M059J (cell line): ENCODE results near the gene KIRREL3. TPM values are rescaled to one million over a fixed set of nuclear protein-coding genes. Genes with fewer than 3 reads are reported as not detected.

Experiments
- DNase-seq: peaks from one replicate; pipeline ENCODE4 v3.0.0-alpha.2; 2012; ENCODE audit warnings: low read depth
- total RNA-seq: library from RNA; depleted of rRNA; stranded (reverse); fragments of >200 nt; shearing (Covaris generic); gene quantifications from 2 replicates; pipeline ENCODE4 v1.2.3, GENCODE V29; 2014

The KIRREL3 gene
- total RNA-seq, 1 experiment from 2014 or later, result 9.8 TPM

DNA sequence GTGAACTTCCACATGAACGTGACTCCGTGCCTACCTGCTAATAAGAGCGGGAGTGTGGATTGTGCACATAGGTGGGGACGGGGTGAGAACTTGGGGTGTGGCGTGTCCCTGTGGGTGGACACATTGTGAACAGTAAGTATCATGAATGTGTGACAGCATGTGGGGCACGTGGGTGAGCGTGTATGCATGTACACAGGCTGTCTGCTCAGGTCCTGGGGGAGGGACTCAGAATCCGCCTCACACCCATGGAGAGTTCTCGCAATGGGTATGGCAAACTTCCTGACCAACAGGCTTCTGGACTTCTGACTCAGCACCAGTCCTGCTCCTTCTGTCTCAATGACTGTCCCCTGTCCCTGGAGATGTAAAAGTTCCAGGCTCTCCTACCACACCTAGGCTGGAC is 422.1 kb downstream of the KIRREL3 start:
- DNase-seq, result no peak

DNA sequence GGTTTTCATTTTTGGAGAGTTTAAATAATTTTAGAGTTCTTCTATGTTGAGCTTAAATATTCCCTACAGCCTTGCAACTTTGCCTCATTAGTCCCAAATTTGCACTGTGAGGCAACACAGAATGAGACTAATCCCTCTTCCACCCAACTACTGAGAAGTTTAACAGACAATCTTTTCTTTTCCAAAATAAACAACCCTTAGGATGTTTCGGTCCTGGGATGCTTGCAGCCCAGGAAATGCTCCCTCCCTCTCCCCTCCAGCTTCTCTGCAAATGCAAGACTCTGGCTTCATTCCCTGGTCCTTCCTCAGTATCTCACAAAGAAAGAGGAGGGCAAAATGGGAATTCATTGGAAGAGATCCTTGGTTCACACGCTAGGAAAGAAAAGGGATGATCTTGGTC is 422.5 kb downstream of the KIRREL3 start:
- no peak for DNase-seq

DNA sequence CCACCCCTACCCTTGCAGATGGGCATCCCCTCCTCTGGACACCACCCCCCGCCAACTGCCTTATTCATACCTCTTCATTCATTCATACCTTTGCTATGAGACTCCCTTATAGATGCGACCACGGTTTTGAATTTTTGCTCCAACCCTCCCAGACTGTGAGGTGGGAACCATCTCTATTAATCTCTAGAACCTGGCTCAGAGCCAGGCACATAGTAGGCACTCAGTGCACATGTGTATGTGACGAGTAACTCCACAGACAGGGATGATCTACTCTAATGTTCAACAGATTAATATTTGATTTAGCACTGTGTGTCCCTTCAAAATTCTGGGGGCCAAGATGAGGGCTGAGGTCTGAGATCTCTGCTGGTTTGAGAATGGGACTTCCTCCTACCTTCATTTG is 424.7 kb downstream of the KIRREL3 start:
- DNase-seq, result no peak

DNA sequence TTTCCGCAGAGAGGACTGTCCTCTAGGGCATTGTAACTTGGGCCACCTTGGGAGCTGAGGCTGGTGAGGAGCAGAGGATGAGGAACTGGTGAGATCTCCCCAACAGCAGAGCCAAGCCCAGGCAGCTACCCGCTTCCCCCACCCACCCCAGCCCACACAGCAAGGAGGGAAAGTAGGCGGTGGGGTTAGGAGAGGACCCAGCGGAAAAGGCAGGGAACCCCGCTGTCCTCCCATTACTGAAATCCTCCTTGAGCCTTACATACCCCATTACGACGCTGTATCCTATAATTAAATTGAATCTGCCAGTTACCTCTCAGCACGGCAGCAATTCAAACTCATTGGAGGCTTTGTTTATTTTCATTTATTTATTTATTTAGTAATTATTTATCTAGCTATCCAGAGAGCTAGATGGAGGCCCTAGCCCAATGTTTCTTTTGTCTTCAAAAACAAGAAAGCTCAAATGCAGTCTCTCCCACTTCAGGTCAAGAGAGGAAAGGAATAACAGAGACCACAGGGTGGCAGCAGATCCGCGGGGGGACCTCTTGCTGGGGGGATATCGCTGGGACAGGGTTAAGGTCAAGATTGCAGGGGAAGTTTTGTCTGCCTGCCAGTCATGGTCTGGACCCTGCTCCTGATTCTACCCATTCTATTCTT is 427.1 kb downstream of the KIRREL3 start:
- DNase-seq, result no peak

DNA sequence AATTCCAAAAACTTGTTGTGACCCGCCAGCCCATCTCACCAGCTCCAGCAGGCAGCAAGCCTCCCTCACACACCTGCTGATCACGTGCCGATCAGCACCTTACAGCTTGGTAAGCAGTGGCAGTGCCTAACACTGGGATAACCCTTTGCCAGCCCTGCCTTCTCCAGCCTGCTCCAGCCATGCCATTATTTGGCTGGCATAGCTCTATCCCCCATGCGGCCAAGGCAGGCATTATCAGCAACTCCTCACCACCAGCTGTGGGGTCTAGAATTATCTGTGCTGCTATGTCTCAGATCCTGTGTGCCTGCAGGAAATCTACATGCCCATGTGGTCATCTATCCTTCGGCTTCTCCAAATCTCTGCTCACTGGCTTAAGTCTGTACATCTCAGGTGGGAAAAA is 430.1 kb downstream of the KIRREL3 start:
- no peak for DNase-seq

DNA sequence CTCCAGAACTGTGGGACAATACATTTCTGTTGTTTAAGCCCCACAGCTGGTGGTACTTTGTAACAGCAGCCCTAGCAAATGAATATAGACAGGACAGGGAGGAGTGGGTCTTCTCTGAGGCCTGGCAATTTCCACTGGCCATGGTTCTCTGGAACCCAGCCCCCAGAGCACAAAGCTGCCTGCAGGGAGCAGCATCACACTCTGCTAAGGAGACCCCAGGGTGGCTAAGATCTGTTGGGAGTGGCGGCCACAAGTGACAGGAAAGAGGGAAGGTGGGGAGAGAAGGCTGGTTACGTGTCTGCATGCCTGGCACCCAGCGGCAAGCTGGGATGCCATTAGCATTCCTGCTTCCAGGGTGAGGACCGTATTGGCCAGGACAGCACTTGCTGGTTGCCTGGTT is 433.2 kb downstream of the KIRREL3 start:
- DNase-seq, result no peak

DNA sequence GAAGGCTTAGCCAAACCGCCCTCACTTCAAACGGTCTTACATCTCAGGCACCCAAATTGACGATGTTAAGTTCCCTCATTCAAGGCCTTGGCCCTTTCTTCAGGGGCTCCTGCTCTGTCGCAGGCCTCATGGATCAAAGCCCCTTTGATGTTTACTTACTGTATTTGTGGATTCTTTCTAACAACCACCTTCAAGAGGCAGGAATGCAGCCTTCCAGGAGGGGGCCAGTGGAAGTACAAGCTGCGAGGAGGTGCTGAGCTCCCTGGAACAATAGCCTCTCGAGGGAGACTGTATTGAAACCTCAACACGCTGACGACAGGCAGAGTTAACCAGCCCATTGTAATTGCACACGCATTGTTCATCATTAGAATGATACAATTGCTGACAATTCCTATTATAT is 436.0 kb downstream of the KIRREL3 start:
- DNase-seq, result no peak

DNA sequence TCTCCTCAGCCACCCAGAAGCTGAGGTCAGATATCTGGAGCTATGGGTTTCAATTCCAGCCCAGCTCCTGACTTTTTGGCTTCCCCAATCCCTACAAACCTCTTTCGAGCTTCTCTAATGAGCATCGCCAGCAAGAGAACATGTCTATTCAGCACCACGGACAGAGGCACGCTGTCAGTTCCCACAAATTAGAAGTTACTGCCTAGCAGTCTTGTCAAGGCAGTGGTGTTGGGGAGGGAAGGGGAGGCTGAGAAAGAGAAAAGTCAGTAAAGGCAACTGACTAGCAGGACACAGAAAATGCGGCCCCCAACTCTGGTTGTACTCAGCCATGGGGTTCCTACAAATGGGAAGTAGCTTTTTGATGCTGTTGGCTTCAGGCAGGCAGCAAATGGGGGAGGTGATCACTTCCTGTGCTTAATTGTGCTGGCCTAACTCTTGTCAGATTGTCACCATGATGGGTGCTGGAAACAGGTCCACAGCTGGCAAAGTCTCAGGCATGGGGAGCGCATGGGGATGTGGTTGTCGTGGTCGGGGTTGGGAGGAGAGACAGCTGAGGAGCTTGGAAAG is 439.2 kb downstream of the KIRREL3 start:
- DNase-seq, result peak; percentile 52

DNA sequence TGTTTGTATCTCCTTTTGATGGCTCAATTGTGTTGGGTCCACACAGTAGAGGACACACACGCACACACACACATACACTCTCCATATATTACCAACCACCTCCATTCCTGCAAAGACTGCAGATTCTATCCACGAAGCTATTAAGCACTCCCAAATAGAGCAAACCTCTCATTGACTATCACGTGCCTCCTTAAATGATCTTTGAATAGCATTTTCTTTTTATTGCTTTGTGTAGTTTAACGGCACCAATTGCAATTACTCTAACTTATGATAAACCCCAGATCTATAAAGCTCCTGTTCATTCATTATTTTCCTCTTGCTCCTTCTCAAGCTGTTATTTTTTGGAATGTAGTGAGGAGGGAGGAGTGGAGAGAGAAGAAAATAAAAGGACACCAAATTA is 440.3 kb downstream of the KIRREL3 start:
- DNase-seq, result no peak

DNA sequence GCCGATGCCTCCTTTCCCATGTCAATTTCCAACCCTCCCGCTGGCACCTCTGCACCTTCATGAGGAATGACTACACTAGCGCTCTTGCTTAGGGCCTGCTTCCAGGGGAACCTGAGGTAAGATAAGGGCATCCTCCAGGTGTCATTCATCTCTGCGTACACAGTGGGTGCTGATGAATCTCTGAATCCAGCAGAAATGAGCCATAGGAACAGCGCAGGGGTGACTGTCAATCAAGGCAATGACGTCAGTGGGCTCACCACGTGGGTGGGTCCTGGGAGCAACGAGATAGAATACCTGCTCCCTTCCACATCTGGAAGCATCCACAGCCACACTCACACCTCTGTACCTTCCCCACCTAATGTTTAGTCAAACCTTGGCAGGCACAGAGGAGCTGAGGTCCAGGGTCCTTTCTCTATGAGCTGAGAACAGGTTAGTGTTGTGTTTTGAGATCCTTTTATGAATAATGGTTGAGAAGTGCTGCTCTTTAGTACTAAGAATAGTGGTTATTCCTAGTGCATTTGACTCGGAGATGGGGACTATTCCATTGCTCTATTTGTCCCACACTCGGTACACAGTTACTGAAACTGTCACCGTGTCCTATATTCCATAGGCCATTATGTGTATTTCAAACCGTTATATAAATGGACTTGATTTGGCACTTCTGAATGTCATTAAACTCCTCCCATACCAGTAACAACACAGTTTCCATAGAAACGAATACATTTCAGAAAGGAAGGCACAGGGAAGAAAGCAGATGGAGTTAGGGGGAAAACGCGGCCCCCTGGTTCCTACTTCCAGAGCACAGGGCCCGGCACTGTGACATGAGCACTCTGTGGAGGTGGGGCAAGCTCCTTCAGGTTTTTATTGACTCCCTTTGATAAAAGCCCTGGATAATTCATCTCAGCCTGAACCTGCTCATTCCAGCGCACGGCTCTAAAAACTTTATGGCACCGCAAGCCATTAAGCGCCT is 451.7 kb downstream of the KIRREL3 start:
- DNase-seq, result no peak

DNA sequence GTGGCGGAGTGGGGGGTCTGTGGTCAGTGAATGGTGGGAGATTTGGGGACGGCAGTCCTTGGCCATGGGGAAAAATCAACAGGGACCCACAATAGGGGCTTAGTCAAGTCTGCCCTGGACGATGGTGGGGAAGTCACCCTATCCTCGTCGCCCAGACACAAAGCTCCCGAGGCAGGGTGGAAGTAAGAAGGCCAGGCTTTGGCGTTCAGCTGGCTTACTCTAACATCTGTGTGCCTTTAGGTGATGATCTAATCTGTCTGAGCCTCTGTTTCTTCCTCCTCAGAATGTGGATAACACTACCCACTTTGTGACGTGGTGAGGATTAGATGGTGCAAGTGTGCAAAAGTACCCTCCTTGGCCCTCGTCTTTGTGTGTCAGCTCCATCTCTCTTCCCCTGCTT is 452.9 kb downstream of the KIRREL3 start:
- DNase-seq, result no peak

DNA sequence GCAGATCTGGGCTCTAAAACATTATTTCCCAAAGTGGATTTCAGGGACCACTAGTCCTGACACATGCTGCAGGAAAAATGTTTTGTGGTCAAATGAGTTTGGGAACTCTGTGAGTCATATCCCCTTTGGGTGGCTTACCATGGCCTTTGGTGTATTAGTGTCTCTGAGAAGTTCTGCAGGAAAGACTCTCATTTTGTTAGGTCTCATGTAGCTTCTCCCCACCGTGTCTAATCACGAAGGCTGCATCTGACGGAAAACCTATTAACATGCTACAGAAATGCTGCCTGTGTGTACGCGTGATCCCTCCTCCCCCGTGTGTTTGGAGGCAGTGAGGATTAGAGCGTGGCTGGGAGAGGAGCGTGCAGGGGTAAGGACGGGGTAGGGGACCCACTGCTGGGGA is 453.4 kb downstream of the KIRREL3 start:
- DNase-seq, result peak; percentile 98

DNA sequence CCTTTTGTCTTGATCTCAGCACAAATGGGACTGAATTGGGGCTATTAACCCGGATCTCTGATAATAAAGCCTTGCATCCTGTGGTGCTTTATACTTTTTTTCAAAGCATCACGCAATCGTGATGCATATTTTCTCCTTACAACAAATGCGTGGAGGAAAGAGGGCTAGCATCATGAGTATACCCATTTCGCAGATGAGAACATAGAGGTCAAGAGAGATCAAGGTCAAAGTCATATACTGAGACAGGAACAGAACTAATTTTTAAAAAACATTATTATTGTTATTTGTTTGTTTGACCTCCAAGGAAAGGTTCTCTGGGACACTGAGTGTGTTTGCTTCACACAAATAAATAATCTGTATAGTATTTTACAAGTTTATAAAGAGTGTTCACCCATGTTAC is 453.9 kb downstream of the KIRREL3 start:
- no peak for DNase-seq

DNA sequence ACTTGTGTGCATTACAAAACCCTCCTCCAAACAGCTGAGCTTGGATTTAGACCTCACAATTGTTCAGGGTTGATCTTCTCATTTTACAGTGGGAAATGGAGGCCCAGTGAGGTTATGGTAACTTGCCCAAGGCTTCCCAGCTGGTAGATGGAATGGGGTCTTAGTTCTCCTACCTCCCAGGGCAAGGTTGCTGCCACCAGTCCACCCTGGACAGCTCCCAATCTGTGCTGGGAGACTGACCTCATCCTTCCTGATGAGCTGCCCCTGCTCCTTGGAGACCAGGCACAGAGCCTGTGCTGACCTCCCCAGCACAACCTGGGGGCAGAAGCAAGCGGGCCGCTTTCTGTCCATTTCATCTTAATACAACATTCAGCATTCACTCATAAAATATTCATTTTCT is 454.4 kb downstream of the KIRREL3 start:
- DNase-seq, result peak; percentile 44

DNA sequence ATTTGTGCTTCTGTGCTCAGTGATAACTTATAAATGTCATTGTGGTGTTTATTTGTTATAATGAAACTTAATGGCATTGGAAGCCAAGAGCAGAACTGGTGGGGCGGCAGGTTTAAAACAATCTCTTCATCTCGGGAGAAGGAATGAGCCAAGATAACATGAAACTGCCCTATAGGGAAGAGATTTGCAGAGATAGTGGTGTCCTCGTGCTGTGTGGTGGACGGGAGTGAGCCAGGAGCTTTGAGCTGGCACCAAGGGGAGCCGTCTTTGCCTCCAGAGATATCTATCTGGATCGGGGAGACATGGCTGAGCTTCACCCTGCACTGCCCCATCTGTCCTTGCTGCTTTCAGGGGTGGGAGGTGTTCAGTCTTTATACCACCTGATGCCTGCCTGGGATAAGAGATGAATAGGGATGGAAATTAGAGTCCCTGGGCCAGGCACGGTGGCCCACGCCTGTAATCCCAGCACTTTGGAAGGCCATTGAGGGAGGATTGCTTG is 455.5 kb downstream of the KIRREL3 start:
- no peak for DNase-seq

DNA sequence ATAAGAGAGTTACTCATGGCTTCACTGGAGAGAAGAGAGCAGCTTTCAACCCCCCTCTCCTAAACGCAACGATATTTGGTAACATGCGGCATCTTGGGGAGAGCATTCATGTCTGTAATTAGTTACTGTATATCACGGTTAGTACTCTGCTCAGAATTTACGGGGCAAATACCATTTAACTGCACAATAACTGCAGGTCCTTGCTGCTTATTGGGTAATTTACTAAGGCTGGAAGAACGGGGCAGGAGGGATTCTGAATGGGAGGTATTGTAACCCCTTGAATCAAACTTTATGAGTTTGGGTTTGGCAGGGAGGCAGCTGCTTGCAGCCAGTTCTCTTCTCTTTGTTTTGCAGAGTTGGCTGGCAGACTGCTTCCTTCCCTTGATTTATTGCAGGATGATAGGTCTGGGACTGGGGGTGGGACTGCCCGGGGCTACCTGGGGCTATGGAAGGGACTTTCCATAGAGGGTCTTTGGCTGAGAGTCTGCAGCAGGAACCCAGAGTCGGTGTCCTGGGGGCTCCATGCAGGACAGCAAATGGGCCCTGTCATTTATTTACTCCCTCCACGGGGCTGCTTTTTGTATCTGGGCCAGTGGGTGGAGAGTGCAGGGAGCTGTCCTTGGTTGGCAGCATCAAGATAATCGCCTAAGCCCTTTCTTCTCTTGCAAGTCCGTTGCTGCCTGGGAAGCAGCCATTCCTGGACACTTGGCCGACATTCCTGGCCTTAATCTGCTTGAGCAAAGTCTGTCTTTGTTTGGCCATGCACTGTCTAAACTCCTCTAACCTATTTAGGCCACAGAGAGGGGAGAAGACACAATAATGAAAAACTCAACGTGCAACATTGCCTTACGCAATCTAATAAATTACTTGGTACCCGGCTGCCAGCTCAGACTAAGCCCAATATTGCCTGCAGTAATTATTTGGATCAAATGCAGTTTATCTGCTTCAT is 456.2 kb downstream of the KIRREL3 start:
- peak; percentile 78 for DNase-seq

DNA sequence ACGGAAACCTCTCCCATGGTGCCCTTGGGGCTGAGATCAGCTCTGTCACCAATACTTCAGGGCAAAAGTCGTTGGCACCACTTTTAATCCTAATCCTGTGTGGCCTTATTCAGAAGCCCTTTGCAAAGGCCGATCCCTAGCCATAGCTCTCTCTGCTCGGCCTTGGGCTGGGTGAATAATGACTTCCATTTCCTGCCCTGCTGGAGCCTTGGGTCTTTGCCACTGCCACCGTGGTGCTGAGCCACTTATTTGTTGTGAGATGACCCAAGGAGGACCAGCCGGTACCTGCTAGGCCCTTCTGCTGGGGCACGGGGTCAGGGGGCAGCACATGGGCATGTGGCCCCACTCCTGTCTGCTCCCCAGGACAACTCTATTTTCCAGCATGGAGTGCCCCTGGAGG is 456.9 kb downstream of the KIRREL3 start:
- DNase-seq, result peak; percentile 28

DNA sequence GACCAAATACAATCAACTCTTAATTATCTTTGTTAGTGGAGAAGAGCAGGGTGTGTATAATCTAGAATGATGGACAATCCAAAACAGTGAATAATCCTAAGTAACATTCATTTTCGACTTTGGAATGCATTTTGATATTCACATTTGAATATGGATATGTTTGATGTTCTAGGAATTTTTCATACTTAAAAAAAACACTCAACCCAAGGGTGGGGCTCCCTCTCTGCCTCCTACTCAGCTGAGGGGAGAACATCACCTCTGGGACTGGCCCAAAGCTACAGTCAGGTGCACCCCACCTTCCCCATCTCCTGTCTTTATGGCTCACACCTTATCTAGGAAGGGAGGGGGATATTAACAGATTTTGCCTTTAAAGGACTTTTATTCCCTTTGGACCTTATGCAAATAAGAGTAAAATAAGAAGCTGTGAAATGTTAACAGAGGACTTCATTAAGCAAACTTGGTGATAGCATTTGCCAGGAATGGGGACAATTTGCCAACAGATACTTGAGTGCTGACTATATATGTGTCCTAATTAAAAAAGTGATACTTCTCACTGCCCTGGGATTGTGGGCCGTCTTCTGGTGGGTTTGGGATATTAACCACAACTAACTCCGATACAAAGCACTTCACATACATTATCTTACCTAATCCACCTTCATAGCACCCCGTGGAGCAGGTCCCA is 458.1 kb downstream of the KIRREL3 start:
- DNase-seq, result no peak

DNA sequence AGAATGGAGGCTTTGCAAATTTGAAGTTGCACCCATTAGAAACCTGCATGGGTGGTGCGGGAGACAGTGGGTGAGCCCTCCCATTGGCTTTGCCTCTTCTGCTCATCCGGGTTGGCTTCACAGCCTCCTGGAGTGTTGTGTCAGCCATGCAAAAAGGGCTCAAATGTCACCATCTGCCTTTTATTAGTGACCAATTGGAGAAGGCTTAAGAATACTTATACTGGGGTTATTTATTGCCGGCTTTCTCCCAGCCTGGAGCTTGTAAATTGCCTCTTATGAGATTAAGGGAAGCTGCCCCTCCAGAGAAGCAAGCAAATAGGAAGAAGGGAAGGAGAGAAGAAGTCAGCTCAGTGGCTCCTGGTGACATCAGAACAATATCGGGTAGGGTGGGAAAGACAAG is 462.5 kb downstream of the KIRREL3 start:
- no peak for DNase-seq

DNA sequence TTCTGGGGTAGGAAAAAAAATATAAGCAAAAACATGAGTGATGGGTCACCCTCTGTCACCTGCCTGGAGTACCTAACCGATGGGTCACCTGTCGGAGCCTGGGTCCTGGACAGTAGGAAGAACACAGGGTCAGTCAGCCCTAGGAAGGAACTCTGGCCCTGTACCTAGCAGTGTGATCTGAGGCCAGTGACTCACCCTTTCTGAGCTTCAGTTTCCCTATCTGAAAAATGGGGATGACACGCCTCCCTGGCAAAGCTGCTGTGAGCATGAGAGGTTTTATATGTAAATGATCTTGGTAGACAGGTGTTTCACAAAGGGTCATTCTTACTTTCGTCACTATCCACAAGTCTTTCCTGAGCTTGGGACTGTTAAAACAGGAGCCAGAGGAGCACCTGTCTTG is 463.1 kb downstream of the KIRREL3 start:
- no peak for DNase-seq
